NCI-H446 treated with DMSO at 0.1 percent for 48 hours (cell line): ENCODE data around the gene MAP4K4.
A peak's percentile ranks its signal among the peaks of the same experiment; 100 is the strongest.

Experiments used
- DNase-seq: peaks from one replicate; lab custom pipeline; 2025; lab: John Stamatoyannopoulos, UW

Gene MAP4K4

GRCh38 chr2:101722864-101723263 lies 25.4 kb downstream of the MAP4K4 start:
- no peak for DNase-seq

GRCh38 chr2:101723371-101724124 lies 26.0 kb downstream of the MAP4K4 start:
- DNase-seq = no peak

- DNase-seq = no peak
Measured at GRCh38 chr2:101724125-101724474, 26.6 kb downstream of the MAP4K4 start.

- DNase-seq = no peak
Measured at GRCh38 chr2:101725038-101725437, 27.5 kb downstream of the MAP4K4 start.

GRCh38 chr2:101725515-101726192 lies 28.1 kb downstream of the MAP4K4 start:
- no peak for DNase-seq

GRCh38 chr2:101728865-101729264 lies 31.4 kb downstream of the MAP4K4 start:
- DNase-seq = no peak

GRCh38 chr2:101729521-101730190 lies 32.1 kb downstream of the MAP4K4 start:
- DNase-seq = no peak

GRCh38 chr2:101731221-101732054 lies 33.9 kb downstream of the MAP4K4 start:
- no peak for DNase-seq

GRCh38 chr2:101732199-101732598 lies 34.7 kb downstream of the MAP4K4 start:
- no peak for DNase-seq

- DNase-seq = no peak
Measured at GRCh38 chr2:101732773-101733256, 35.3 kb downstream of the MAP4K4 start.

- no peak for DNase-seq
Measured at GRCh38 chr2:101733257-101733993, 35.9 kb downstream of the MAP4K4 start.

- peak; percentile 8 for DNase-seq
Measured at GRCh38 chr2:101734505-101735165, 37.1 kb downstream of the MAP4K4 start.

- DNase-seq = no peak
Measured at GRCh38 chr2:101735166-101735533, 37.6 kb downstream of the MAP4K4 start.

- DNase-seq = no peak
Measured at GRCh38 chr2:101736233-101736632, 38.7 kb downstream of the MAP4K4 start.

GRCh38 chr2:101736861-101737291 lies 39.4 kb downstream of the MAP4K4 start:
- DNase-seq = no peak

GRCh38 chr2:101737478-101738255 lies 40.2 kb downstream of the MAP4K4 start:
- DNase-seq = no peak

- no peak for DNase-seq
Measured at GRCh38 chr2:101738649-101739048, 41.1 kb downstream of the MAP4K4 start.

- DNase-seq = no peak
Measured at GRCh38 chr2:101740555-101740964, 43.1 kb downstream of the MAP4K4 start.

- DNase-seq = no peak
Measured at GRCh38 chr2:101741775-101742520, 44.4 kb downstream of the MAP4K4 start.
